HL-60/S4 (cell line): ENCODE results near the gene TTC28.
"Not testable (repeated sequence)": the region's sequence is repeated elsewhere in the genome, so short reads cannot be mapped to it uniquely, and the experiment has no call there.

ENCODE experiments used
- in situ Hi-C: fragments of 300-500 bp; cut with MboI; formaldehyde crosslinking; loops from 2 replicates; pipeline ENCODE4 v1.14.3; 2022; ENCODE audit warnings: low sequenced_read_pairs

The TTC28 gene

DNA sequence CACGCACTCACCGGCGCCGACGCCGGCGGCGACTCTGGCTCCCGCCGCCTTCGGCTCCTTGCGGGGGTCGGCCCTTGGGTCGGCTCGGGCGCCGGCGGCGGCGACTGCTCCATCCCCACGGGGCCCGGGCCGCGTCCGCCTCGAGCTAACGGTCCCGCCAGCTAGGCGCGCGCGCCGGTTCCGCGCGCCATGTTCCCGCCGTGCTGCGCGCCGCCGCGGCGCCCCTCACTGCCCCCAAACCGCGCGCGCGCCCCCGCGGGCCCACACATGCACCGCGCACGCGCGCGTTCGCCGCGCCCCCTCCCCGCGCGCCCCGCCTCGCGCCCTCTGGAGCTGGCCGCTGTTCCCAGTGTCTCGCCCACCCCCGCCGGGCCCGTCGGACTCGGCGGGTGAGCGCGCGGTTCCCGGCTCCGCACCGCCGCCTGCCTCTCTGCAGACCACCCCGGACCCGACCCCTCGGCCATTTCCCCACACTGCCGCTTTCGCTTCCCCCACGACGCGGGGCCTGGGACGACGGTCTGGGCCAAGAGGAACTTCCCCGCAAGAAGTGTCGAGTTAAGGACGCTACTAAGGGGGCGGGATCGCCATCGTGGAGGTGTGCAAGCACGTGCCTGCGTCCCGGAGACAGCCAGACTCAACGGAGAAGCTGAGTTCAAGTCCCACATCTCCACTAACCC lies at the start of gene TTC28:
Gene TTC28, minus strand, starts transcription at position 230 of the 677 bp plus-strand sequence. Its CDS starts 117 bp downstream, at position 113.
- in situ Hi-C loops, result not testable (repeated sequence)

GRCh38 chr22:28728621-28729313 lies 49.1 kb upstream of the TTC28 start:
- in situ Hi-C loops, result no loop called here

DNA sequence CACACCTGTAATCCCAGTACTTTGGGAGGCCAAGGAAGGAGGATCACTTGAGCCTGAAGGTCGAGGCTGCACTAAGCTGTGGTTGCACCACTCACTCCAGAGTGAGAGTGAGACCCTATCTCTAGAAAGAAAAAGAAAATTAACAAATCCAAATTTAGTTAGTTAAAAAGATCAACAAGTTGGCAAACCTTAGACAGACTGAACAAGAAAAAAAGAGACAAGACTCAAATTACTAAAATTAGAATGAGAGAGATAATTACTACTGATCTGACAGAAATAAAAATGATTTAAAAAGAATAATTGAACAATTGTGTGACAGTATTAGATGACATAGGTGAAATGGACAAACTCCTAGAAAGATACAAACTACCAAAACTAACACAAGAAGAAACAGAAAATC lies 48.4 kb upstream of the TTC28 start:
- in situ Hi-C loops, result no loop called here

- in situ Hi-C loops, result no loop called here
These were observed 38.4 kb upstream of the TTC28 start for GRCh38 chr22:28718044-28718443.

DNA sequence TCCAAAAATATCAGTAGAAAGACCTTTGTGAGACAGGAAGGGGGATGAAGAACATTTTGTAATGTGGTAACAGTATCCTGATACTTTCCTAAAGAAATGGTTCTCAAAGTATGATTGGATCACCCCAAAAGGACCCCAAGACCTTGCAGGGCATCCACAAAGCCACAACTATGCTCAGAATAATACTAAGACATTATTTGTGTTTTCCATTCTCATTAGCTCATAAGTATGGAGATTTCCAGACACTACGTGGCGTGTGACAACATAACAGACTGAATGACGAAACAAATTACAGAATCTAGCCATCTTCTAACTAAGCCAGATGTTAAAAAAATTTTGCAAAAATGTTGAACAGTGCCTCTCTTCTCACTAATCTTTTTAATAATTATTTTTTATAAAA lies 37.0 kb upstream of the TTC28 start:
- in situ Hi-C loops, result no loop called here

DNA sequence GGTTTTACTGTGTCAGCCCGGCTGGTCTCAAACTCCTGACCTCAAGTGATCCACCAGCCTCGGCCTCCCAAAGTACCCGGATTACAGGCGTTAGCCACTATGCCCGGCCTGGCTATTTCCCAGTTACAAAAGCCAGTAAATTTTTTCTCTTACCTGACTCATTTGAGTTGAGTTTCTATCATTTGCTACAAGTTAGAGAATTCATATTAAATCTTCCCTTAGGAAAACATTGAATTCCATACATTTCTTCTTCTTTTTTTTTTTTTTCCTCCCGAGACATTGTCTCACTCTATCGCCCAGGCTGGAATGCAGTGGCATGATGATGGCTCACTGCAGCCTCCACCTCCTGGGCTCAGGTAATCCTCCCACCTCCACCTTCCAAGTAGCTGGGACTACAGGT lies 36.0 kb upstream of the TTC28 start:
- in situ Hi-C loops, result no loop called here

- in situ Hi-C loops, result no loop called here
These were observed 34.5 kb upstream of the TTC28 start for GRCh38 chr22:28714043-28714628.

DNA sequence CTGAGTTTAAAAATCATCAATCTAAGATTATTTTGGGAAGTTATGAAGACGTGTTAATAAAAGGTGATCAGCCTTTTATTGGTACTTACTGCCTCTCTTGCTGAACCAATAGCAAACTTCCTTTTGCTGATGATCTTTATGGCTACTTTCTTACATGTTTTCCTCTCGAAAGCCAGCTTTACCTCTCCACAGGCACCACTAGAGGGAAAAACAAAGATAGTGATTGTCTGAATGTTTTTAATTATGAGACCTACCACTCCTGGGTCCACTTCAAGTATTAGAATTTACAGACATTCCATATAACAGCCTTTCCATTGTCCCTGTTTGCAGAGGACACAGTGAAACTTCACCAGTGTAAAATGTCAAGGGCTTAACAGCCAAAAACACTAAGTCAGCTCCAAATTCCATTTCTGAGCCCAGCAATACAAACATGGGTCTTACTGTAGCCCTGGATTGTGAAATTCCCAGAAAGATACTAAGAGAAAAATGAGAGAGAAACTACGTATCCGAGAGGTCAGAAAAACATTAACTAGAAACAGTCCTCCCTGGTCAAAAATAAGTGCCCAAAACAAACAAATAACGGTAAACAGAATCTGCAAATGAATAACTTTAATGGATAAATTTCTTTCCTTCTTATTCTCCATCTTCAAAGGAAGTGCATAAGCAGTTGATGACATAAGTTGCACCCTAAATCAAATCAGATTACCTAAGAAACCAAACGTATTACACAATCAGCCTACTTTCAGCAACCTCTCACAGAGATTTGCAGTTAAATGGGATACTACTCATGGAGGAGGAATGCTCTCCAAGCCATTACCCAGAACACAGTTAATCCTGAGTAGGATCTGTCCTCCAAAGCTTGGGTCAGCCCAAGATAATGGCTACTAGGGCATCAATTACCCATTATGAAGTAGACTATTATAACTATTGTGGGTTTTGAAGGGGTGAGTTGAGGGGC lies 32.5 kb upstream of the TTC28 start:
- in situ Hi-C loops, result no loop called here

DNA sequence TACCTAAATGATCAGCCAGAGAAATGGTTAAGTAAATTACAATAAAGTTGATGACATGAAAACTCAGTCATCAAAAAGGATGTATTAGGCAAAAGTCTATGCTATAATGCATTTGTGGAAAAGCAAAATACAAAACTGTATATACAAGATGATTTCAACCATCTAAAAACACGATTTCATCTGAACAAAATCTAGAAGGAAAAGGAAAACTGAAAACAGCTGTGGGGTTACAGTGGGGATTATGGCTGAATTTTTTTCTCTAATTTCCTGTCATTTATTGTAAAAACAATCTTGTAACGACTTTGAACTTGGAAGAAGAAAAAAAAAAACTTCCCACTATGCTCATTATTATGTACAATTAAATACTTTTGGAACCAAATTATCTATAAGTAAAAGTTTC lies 31.7 kb upstream of the TTC28 start:
- in situ Hi-C loops, result no loop called here

DNA sequence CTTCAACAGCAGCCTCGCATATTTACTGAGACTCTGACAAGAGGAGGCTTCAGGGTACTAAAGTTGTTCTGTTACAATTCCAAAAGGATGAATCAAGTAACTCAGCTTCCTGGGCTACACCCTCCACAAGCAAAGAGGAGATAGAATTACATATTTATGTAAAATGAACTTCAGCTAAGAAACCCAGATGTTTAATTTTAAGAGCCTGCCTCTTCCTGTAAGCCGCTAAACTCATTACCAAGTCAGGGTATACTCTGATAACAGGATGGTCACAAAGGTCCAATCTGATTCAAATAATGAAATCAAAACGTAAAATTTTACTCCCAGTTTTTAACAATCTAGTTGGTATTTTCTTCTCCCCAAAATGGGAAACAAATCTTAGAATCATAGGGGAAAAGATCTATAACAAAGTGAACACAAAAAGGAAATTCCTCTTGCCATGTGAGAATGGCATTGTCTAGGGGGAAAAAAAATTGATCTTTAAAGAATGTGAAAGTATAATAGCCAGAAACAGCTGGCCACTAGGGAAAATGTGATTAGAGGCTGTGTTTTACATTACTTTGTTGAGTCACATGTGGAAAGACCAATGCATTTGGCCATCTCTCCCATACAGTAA lies 31.0 kb upstream of the TTC28 start:
- in situ Hi-C loops, result no loop called here

GRCh38 chr22:28710107-28710506 lies 30.5 kb upstream of the TTC28 start:
- in situ Hi-C loops, result no loop called here

GRCh38 chr22:28706845-28707244 lies 27.2 kb upstream of the TTC28 start:
- in situ Hi-C loops, result no loop called here

DNA sequence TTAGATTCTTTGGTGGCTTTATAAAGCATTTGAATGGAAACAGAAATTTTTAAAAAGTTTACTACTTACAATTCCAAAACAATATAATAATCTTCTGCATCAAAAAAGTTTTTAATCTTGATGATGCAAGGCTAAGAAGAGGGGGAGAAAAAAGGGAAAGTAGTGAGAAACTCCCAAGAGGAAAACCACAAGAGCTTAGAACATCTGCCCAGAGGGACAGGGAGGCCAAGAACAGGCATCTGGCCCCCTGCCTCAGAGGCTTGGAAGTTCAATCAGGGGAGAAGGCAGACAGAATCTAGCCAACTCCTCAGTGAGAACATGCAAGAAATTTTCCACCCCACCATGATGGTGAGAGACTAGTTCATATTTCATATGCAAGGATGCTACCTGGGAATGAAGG lies 23.8 kb upstream of the TTC28 start:
- in situ Hi-C loops, result no loop called here

- in situ Hi-C loops, result no loop called here
These were observed 23.3 kb upstream of the TTC28 start for GRCh38 chr22:28702891-28703290.

DNA sequence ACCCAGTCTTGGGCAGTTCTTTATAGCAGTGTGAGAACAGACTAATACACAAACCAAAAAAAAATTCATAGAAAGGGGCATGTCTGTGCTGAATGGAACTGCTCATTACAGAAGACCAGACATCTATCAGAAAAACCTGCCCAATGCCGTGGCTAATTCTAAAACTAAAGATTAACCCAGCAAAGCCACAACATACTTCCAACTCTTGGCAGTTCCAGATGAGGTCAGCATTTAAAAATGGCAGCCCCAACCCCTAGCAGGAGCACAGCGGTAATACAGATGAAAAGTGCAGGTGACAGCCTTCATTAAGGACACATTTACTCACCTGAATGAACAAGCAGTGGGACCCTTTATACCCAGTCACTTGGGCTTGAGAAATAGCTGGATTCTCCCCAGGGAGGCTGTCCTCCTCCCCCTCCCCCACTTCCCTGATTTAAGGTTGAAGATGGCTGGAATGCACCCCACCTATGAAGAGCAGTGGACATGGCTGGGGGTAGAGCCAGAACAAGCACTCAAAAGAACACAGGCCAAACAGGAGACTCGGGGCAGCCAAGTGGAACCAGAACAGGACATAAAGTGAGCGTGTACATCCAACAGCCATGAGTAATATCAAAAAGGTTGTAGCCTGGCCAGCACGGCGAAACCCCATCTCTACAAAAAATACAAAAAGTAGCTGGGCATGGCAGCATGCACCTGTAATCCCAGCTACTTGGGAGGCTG lies 13.6 kb upstream of the TTC28 start:
- in situ Hi-C loops, result not testable (repeated sequence)

GRCh38 chr22:28689796-28690195 lies 10.2 kb upstream of the TTC28 start:
- in situ Hi-C loops, result not testable (repeated sequence)

DNA sequence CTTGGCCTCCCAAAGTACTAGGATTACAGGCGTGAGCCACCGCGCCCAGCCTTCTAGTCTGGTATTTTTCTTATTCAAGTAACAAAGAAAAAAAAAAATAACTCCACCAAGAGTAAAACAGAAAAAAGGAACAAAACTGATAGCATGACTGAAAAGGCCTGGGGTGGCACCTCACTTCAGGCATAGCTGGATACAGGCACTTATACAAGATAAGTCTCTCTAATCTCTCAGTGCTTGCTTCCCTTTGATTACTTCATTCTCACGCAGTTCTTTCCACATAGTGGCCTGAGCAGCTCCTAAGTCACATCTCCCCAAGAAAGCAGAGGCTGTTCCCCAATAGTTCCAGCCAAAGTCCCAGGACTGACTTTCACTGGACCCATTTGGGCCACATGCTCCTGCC lies 3.3 kb upstream of the TTC28 start:
- in situ Hi-C loops, result not testable (repeated sequence)

- in situ Hi-C loops, result not testable (repeated sequence)
These were observed 1.3 kb upstream of the TTC28 start for GRCh38 chr22:28680813-28681490.

- in situ Hi-C loops, result not testable (repeated sequence)
These were observed 646 bp downstream of the TTC28 start for GRCh38 chr22:28678778-28679610.
